KMS-11 (cell line): Measurements from ENCODE around the gene FRMD4A.

Experiments
- H2AFZ ChIP-seq: fragments of 200-600 bp; sonication (generic); 2 replicates; pipeline ENCODE4 v1.6.1; 2016; ENCODE audit warnings: antibody characterized with exemption, mixed run types, low read depth
- H3K27ac ChIP-seq: fragments of 200-600 bp; sonication (generic); 2 replicates; pipeline ENCODE4 v1.6.1; 2016; ENCODE audit warnings: mild to moderate bottlenecking, mixed run types
- H3K27me3 ChIP-seq: fragments of 200-600 bp; sonication (generic); 2 replicates; pipeline ENCODE4 v1.6.1; 2017; ENCODE audit warnings: mild to moderate bottlenecking, low read depth, mixed run types, moderate library complexity; ENCODE audit not compliant: insufficient read depth
- H3K36me3 ChIP-seq: fragments of 200-600 bp; sonication (generic); 2 replicates; pipeline ENCODE4 v1.6.1; 2017; ENCODE audit warnings: mild to moderate bottlenecking, mixed run types; ENCODE audit not compliant: insufficient read depth
- H3K4me1 ChIP-seq: fragments of 200-600 bp; sonication (generic); 2 replicates; pipeline ENCODE4 v1.6.1; 2016; ENCODE audit warnings: mild to moderate bottlenecking, low read depth, mixed run types; ENCODE audit not compliant: poor library complexity, severe bottlenecking
- H3K4me2 ChIP-seq: fragments of 200-600 bp; sonication (generic); 2 replicates; pipeline ENCODE4 v1.7.0; 2016; ENCODE audit warnings: mild to moderate bottlenecking, mixed run types
- H3K4me3 ChIP-seq: fragments of 200-600 bp; sonication (generic); IDR thresholded peaks from 2 replicates; pipeline ENCODE4 v1.6.1; 2017; ENCODE audit warnings: low read depth, low read length, mixed read lengths; ENCODE audit not compliant: insufficient read depth
- H3K79me2 ChIP-seq: fragments of 200-600 bp; sonication (generic); 2 replicates; pipeline ENCODE4 v1.6.1; 2016; ENCODE audit warnings: low read depth, mixed run types; ENCODE audit not compliant: insufficient read depth
- H3K9ac ChIP-seq: fragments of 200-600 bp; sonication (generic); 2 replicates; pipeline ENCODE4 v1.6.1; 2016; ENCODE audit warnings: mild to moderate bottlenecking, mixed run types
- H4K20me1 ChIP-seq: fragments of 200-600 bp; sonication (generic); 2 replicates; pipeline ENCODE4 v1.6.1; 2016; ENCODE audit warnings: mild to moderate bottlenecking, mixed run types; ENCODE audit not compliant: insufficient read depth
- CTCF ChIP-seq: fragments of 200-600 bp; sonication (generic); conservative IDR thresholded peaks from 2 replicates; pipeline ENCODE4 v1.6.1; 2017; ENCODE audit warnings: low read depth, mild to moderate bottlenecking, antibody characterized with exemption, low read length, moderate library complexity, mixed read lengths

The FRMD4A gene

DNA sequence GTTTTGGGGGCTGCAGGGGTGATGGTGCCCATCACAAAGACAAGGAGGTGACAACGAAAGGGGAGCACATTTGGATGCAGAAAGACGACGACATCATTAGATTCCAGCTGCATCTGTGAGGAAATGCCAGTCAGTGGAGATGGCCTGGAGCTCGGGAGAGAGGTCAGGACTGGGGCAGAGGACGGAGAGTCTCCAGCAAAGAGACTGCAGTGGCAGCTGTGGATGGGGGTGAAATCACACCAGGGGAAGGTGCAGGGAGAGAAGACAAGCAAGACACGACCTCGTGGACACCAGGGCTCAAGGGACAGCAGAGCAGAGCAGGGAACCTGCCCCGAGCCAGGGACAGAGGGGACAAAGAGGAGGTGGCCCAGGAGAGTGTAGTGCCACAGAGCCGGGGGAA is 540.5 kb downstream of the FRMD4A start:
- no peaks in the 10 kb centered on the region for H3K36me3 ChIP-seq
- no peak overlapping the region for H3K9ac ChIP-seq
- H3K4me3 ChIP-seq = no peak overlapping the region
- peaks cover 10% of the 10 kb centered on the region for H3K4me1 ChIP-seq
- no peak for TF ChIP-seq CTCF
- H3K27ac ChIP-seq = no peak overlapping the region
- H4K20me1 ChIP-seq = no peaks in the 10 kb centered on the region
- H3K4me2 ChIP-seq = no peak overlapping the region
- H3K79me2 ChIP-seq = no peaks in the 10 kb centered on the region
- no peak overlapping the region for H2AFZ ChIP-seq
- no peaks in the 10 kb centered on the region for H3K27me3 ChIP-seq

DNA sequence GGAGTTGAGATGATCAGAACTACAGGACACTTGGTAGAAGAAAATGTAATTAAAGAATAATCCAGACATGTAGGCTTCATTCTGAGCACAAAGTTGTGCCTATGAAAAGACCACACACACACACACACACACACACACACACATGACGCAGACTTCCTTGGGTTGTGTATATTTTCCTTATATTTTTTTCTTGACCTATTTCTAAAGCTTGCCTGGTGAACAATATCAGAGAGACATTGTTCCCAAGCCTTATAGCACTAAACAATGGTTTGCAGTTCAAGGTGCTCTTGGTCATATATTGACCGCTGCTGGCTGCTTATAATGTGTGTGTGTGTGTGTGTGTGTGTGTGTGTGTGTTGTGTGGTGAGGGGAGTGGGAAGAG is 541.3 kb downstream of the FRMD4A start:
- H3K4me2 ChIP-seq = no peak overlapping the region
- no peak overlapping the region for H3K27ac ChIP-seq
- TF ChIP-seq CTCF = no peak
- H3K27me3 ChIP-seq = no peaks in the 10 kb centered on the region
- H3K79me2 ChIP-seq = no peaks in the 10 kb centered on the region
- H2AFZ ChIP-seq = no peak overlapping the region
- no peaks in the 10 kb centered on the region for H4K20me1 ChIP-seq
- H3K4me1 ChIP-seq = peaks cover 2% of the 10 kb centered on the region
- H3K4me3 ChIP-seq = no peak overlapping the region
- no peaks in the 10 kb centered on the region for H3K36me3 ChIP-seq
- H3K9ac ChIP-seq = no peak overlapping the region

DNA sequence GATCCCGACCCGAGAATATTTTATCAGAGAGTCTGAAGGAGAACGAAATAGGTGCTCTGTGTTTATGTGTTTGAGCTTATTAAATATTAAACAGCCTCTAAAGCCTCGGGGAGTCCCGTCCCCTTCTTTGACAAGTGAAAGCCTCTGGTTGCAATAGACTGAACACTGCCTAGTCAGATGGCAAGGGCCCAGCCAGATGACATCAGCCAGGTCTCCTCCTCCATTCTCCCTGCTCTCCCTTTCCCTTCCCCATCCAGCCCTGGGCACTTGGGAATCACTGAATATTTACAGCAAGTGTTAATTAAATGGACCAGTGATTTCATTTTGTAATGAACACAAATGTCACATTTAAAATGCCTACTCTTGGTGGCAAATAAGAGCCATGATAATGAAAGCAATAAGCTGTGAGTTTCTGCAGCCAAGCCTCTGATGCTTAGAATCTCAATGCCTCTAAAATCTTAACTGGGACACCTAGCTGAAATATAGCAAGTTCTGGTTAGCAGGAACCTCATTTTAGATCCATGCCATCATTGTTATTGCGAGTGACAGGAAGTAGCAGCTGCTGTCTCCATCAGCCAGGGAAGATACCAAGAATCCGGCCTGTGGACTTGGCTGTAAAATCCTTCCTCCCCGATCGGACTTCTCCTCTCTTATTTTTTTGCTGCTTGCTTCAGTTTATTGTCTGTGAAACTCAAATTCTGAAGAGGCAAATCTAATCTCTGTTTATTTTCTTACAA is 541.8 kb downstream of the FRMD4A start:
- H3K27ac ChIP-seq = no peak overlapping the region

GRCh38 chr10:13788320-13788600 is 542.5 kb downstream of the FRMD4A start:
- H3K27me3 ChIP-seq = no peaks in the 10 kb centered on the region
- H3K4me1 ChIP-seq = no peaks in the 10 kb centered on the region
- H3K4me2 ChIP-seq = no peak overlapping the region
- no peak overlapping the region for H3K4me3 ChIP-seq
- TF ChIP-seq CTCF = no peak
- no peak overlapping the region for H3K9ac ChIP-seq
- H3K79me2 ChIP-seq = no peaks in the 10 kb centered on the region
- no peak overlapping the region for H3K27ac ChIP-seq
- H4K20me1 ChIP-seq = no peaks in the 10 kb centered on the region
- H3K36me3 ChIP-seq = no peaks in the 10 kb centered on the region
- H2AFZ ChIP-seq = no peak overlapping the region

More for the DNA sequence above, 541.8 kb downstream of the FRMD4A start:
- no peak overlapping the region for H3K9ac ChIP-seq
- no peaks in the 10 kb centered on the region for H3K27me3 ChIP-seq
- TF ChIP-seq CTCF = no peak
- H2AFZ ChIP-seq = no peak overlapping the region
- no peaks in the 10 kb centered on the region for H3K4me1 ChIP-seq
- no peaks in the 10 kb centered on the region for H4K20me1 ChIP-seq
- no peaks in the 10 kb centered on the region for H3K36me3 ChIP-seq
- H3K79me2 ChIP-seq = no peaks in the 10 kb centered on the region
- H3K4me2 ChIP-seq = no peak overlapping the region
- H3K4me3 ChIP-seq = no peak overlapping the region
